Aorta (tissue), 5 donors: ENCODE measurements around the gene MRPS7. TPM values are rescaled to one million over a fixed set of nuclear protein-coding genes. Genes with fewer than 3 reads are reported as not detected.

Experiments
- ATAC-seq: fragments of 200-7000 bp; cut with Tn5 transposase; one replicate; pipeline ENCODE4 v1.9.1; 2022; ENCODE audit warnings: moderate library complexity; ENCODE audit not compliant: low FRiP score
- DNase-seq, 2 donors: peaks; one replicate each; pipeline ENCODE4 v3.0.0-alpha.2; 2020
- H3K27ac ChIP-seq, 2 donors: one replicate each; pipeline ENCODE4 v1.5.1; 2013; ENCODE audit warnings: low read length in 2 of 2, mild to moderate bottlenecking in 2 of 2, moderate library complexity in 2 of 2, control low read depth in 1 of 2, inconsistent platforms in 1 of 2, low read depth in 1 of 2
- H3K27me3 ChIP-seq, 2 donors: one replicate each; pipeline ENCODE4 v1.6.1; 2013; ENCODE audit warnings: control low read depth in 1 of 2, low read length in 1 of 2, mild to moderate bottlenecking in 1 of 2, moderate library complexity in 1 of 2; ENCODE audit not compliant: insufficient read depth in 2 of 2, control insufficient read depth in 1 of 2
- H3K36me3 ChIP-seq, 2 donors: one replicate each; pipeline ENCODE4 v1.6.1; 2013; ENCODE audit warnings: control low read depth in 1 of 2, low read length in 1 of 2, mild to moderate bottlenecking in 1 of 2; ENCODE audit not compliant: insufficient read depth in 2 of 2, control insufficient read depth in 1 of 2
- H3K4me1 ChIP-seq, 2 donors: one replicate each; pipeline ENCODE4 v1.6.1; 2013; ENCODE audit warnings: low read length in 2 of 2, control low read depth in 1 of 2, mild to moderate bottlenecking in 1 of 2, moderate library complexity in 1 of 2; ENCODE audit not compliant: insufficient read depth in 2 of 2, control insufficient read depth in 1 of 2
- H3K4me3 ChIP-seq, 2 donors: one replicate each; pipeline ENCODE4 v1.5.1; 2013; ENCODE audit warnings: low read length in 2 of 2, control low read depth in 1 of 2, mild to moderate bottlenecking in 1 of 2
- H3K9me3 ChIP-seq: one replicate; pipeline ENCODE4 v1.6.1; 2013; ENCODE audit warnings: mild to moderate bottlenecking, low read length; ENCODE audit not compliant: control insufficient read depth
- WGBS, 2 donors: extraction: QIAGEN DNeasy Blood & Tissue Kit; methylation state at CpG; one replicate each; pipeline ENCODE4 v1.1.7; 2013; 5-methylcytosine and 5-hydroxymethylcytosine counted together
- intact Hi-C, 2 donors: fragments of 100-400 bp; cut with DNase I; formaldehyde crosslinking; loops; one replicate each; pipeline versions ENCODE4 v1.14.2 to v1.15.0; 2022
- polyA plus RNA-seq, 2 donors: library from polyadenylated mRNA; stranded (reverse); fragments of 200-250 nt; gene quantifications; one replicate each; pipeline ENCODE4 v1.2.3, GENCODE V29; 2013
- total RNA-seq, 2 donors: library from RNA; stranded (reverse); fragmentation: NEBNext Ultra II Directional; extraction: Animal tissue kit (Norgen Biotek cat#: 25700); gene quantifications; one replicate each; pipeline ENCODE4 v1.2.1, GENCODE V29; 2021
- donor health status: healthy with polysubstance abuse.
- donor health status: Bipolar disorder and iron deficiency.
- donor health status: DM: no; HTN: no; CAD: no.
- donor health status: DM: no; HTN: no; CAD: no.
- donor health status: DM: yes; HTN: yes; CAD: no.

Gene MRPS7
- total and polyA plus RNA-seq, 4 donors: 24.6 to 38.8 (median 32.2) TPM

DNA sequence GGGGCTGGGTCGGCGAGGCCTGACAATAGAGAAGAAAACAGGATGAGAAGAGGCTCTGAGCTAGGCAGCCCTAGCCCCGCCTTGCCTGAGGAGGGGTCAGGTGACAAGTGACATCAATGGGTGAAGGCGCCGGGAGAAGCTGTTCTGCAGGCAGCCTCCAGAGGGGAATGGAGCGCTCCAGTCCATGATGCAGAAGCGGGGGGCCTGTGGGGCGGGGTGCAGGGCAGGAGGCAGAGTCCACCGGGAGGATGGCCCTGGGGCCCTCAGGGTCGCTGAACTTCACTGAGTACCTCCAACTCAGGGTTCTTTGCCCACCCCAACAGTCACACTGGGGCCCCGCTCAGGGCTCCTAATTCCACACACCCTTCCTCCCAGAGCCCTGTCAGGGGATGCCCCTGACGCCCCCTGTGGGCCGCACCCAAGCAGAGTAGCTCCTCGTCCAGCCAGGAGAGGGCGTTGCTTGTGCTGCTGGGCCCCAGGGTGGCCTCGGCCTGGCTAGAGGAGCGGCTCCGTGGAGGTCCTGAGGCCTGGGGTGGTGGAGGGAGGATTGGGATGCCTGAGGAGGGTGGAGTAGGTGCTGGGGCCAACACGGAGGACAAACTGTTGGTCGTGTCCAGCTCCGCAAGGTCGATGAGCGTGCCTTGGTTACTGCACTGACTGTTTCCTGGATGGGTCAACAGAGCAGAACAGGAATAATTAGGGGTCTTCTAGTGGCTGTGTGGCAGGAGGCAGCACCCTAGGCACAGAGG lies 21.1 kb upstream of the MRPS7 start:
- H3K36me3 ChIP-seq: peaks cover 0 to 9% of the 10 kb centered on the region in 2 donors
- no peak for ATAC-seq
- DNase-seq: peak in 1 of 2 donors; percentile 80
- H3K9me3 ChIP-seq: no peaks in the 10 kb centered on the region
- intact Hi-C loops: no loop called here
- H3K4me3 ChIP-seq: no peak overlapping the region
- WGBS, 2 donors: 58% methylated on average over 23 of the region's 23 CpGs
- H3K27me3 ChIP-seq: no peaks in the 10 kb centered on the region
- H3K27ac ChIP-seq: no peak overlapping the region
- no peaks in the 10 kb centered on the region for H3K4me1 ChIP-seq

GRCh38 chr17:75241143-75241430 lies 20.6 kb upstream of the MRPS7 start:
- Histone ChIP-seq H3K36me3 (peaks cover 0 to 9% of the 10 kb centered on the region in 2 donors), H3K27me3 (no peaks in the 10 kb centered on the region), H3K27ac (no peak overlapping the region), H3K4me1 (no peaks in the 10 kb centered on the region), H3K9me3 (no peaks in the 10 kb centered on the region), H3K4me3 (no peak overlapping the region)
- no peak for ATAC-seq
- 55 to 71% methylated on average over 7 of the region's 7 CpGs for WGBS, 2 donors
- intact Hi-C loops: no loop called here
- peak in 1 of 2 donors; percentile 78 for DNase-seq

GRCh38 chr17:75241502-75241901 lies 20.2 kb upstream of the MRPS7 start:
- Histone ChIP-seq H3K27ac (no peak overlapping the region), H3K36me3 (peaks cover 0 to 11% of the 10 kb centered on the region in 2 donors), H3K4me3 (no peak overlapping the region), H3K9me3 (no peaks in the 10 kb centered on the region), H3K27me3 (no peaks in the 10 kb centered on the region), H3K4me1 (no peaks in the 10 kb centered on the region)
- no peak for DNase-seq
- intact Hi-C loops: no loop called here
- WGBS, 2 donors: 90 to 91% methylated on average over 9 of the region's 9 CpGs
- no peak for ATAC-seq

DNA sequence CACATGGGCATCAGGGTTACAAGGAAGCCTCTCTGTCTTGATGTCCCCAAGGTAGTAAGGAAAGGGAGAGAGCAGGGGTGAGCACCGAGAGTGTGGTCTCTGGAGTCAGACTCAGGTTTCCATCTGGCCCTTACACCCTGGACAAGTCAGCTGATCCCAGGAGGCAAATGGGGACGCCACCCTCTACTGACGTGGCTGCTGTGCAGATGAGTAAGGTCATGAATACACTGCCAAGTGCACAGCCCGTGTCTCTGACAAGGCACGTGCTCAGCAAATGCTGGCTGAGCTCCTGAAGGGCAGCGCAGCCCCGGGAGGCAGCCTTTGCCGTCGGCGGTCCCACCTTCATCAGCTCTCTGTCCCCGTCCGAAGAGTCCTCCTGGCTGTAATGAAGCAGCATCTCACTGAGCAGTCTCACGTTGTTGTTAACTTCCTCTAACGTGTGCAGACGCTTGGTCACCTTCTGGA lies 19.7 kb upstream of the MRPS7 start:
- WGBS, 2 donors: 77% methylated on average over 15 of the region's 15 CpGs
- Histone ChIP-seq H3K27ac (no peak overlapping the region), H3K4me3 (no peak overlapping the region), H3K36me3 (peaks cover 0 to 11% of the 10 kb centered on the region in 2 donors), H3K9me3 (no peaks in the 10 kb centered on the region), H3K27me3 (no peaks in the 10 kb centered on the region), H3K4me1 (no peaks in the 10 kb centered on the region)
- DNase-seq (no peak), ATAC-seq (no peak)
- intact Hi-C loops: no loop called here

- intact Hi-C loops: no loop called here
- Histone ChIP-seq H3K36me3 (peaks cover 0 to 11% of the 10 kb centered on the region in 2 donors), H3K4me3 (no peak overlapping the region), H3K9me3 (no peaks in the 10 kb centered on the region), H3K4me1 (no peaks in the 10 kb centered on the region), H3K27ac (no peak overlapping the region), H3K27me3 (no peaks in the 10 kb centered on the region)
- WGBS, 2 donors: 90% methylated on average over 17 of the region's 17 CpGs
- DNase-seq: no peak
- ATAC-seq: no peak
Observed at GRCh38 chr17:75242461-75243042, 19.1 kb upstream of the MRPS7 start.

- ATAC-seq (no peak), DNase-seq (no peak)
- Histone ChIP-seq H3K27ac (no peak overlapping the region), H3K27me3 (no peaks in the 10 kb centered on the region), H3K9me3 (no peaks in the 10 kb centered on the region), H3K36me3 (peaks cover 0 to 9% of the 10 kb centered on the region in 2 donors), H3K4me1 (no peaks in the 10 kb centered on the region), H3K4me3 (no peak overlapping the region)
- intact Hi-C loops: no loop called here
- WGBS, 2 donors: 87 to 91% methylated on average over 22 of the region's 22 CpGs
Observed at GRCh38 chr17:75244133-75244866, 17.4 kb upstream of the MRPS7 start.

GRCh38 chr17:75245011-75245410 lies 16.7 kb upstream of the MRPS7 start:
- DNase-seq: no peak
- no peaks in the 10 kb centered on the region for H3K27me3 ChIP-seq
- no peak overlapping the region for H3K4me3 ChIP-seq
- no peak for ATAC-seq
- H3K27ac ChIP-seq: no peak overlapping the region
- intact Hi-C loops: no loop called here
- H3K9me3 ChIP-seq: no peaks in the 10 kb centered on the region
- WGBS, 2 donors: 88 to 90% methylated on average over 6 of the region's 6 CpGs
- H3K4me1 ChIP-seq: no peaks in the 10 kb centered on the region
- peaks cover 0 to 9% of the 10 kb centered on the region in 2 donors for H3K36me3 ChIP-seq

DNA sequence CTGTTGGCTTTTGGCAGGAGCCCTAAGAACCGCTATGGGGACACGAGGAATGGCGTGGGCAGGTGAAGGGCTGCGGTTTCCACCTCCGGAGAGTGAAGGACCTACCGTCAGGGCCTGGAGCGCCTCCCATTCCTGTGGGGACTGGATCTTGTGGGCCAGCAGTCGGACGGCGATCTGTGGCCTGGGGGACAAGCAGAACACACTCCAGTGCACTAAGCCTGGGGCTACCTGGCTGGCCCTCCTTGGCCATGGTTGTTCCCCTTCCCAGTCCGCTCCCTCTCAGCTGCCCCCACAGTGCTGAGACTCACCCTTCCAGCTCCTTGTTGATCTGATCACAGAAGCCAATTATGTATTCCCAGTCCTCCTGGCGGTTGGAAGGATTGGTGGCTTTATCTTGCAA lies 15.3 kb upstream of the MRPS7 start:
- ATAC-seq (no peak), DNase-seq (peak in 1 of 2 donors; percentile 65)
- Histone ChIP-seq H3K4me3 (no peak overlapping the region), H3K27ac (no peak overlapping the region), H3K36me3 (peaks cover 0 to 9% of the 10 kb centered on the region in 2 donors), H3K4me1 (no peaks in the 10 kb centered on the region), H3K27me3 (no peaks in the 10 kb centered on the region), H3K9me3 (no peaks in the 10 kb centered on the region)
- intact Hi-C loops: no loop called here
- WGBS, 2 donors: 95 to 96% methylated on average over 12 of the region's 12 CpGs
